K562 (cell line): Measurements from ENCODE around the gene ATP9B. TPM values are rescaled to one million over a fixed set of nuclear protein-coding genes. Genes with fewer than 3 reads are reported as not detected.
A peak's percentile ranks its signal among the peaks of the same experiment; 100 is the strongest.

ENCODE experiments used
- ATAC-seq: fragments of 200-7000 bp; cut with Tn5 transposase; 3 replicates; pipeline ENCODE4 v1.9.1; 2020; ENCODE audit warnings: moderate library complexity
- BruUV-seq: library from RNA; stranded (reverse); fragments of 400-500 nt; replicated peaks from 2 replicates; lab custom pipeline; 2021; lab: Mats Ljungman, UMichigan
- CTCF ChIA-PET: fragments of 300-600 bp; formaldehyde crosslinking; extraction: SDS; loops from one replicate; lab custom pipeline; 2021; ENCODE audit warnings: low intra/inter-chr PET ratio; lab: Yijun Ruan, JAX
- POLR2A ChIA-PET: fragments of 300-600, 350-650 bp; sonication (Branson Sonifier 250); formaldehyde crosslinking; extraction: SDS; loops from one replicate; lab custom pipeline; 2021; ENCODE audit warnings: antibody characterized with exemption, inconsistent platforms; lab: Yijun Ruan, JAX
- DNase-seq, 4 experiments: peaks; one replicate each; pipeline versions ENCODE4 v3.0.0 to v3.0.0-alpha.2; 2011 to 2018; ENCODE audit warnings: low spot score in 3 of 4, mixed read lengths in 3 of 4; ENCODE audit errors: extremely low read depth in 1 of 4
- FAIRE-seq: peaks from 2 replicates; lab custom pipeline; 2011; peaks lifted over from hg19 to GRCh38; lab: Jason Lieb, UNC
- H2AFZ ChIP-seq: 2 replicates; pipeline ENCODE4 v1.6.0; 2011; ENCODE audit warnings: low read depth, low read length, control low read depth, inconsistent platforms
- H3K27ac ChIP-seq: fragments of 200-600 bp; 3 replicates; pipeline ENCODE4 v1.8.0; 2011; ENCODE audit warnings: low read depth, mild to moderate bottlenecking, control low read depth, inconsistent platforms, low read length, moderate library complexity, mixed read lengths; ENCODE audit errors: extremely low read depth
- H3K27me3 ChIP-seq, 2 experiments: fragments of 300-600 bp in 1 of 2; 2 replicates in 1 of 2; 3 replicates in 1 of 2; pipeline versions ENCODE4 v1.6.0 to v1.8.0; 2011; ENCODE audit warnings: inconsistent platforms in 2 of 2, low read length in 2 of 2, mild to moderate bottlenecking in 1 of 2, mixed read lengths in 1 of 2, moderate library complexity in 1 of 2; ENCODE audit not compliant: control insufficient read depth in 2 of 2, insufficient read depth in 2 of 2
- H3K36me3 ChIP-seq: fragments of 300-600 bp; 3 replicates; pipeline ENCODE4 v1.8.0; 2011; ENCODE audit warnings: mild to moderate bottlenecking, low read length, inconsistent platforms; ENCODE audit not compliant: control insufficient read depth, insufficient read depth
- H3K4me1 ChIP-seq, 2 experiments: fragments of 200-600 bp in 1 of 2; replicated peaks in 1 of 2; 2 replicates in 1 of 2; 3 replicates in 1 of 2; pipeline versions ENCODE4 v1.5.1 to v1.8.0; 2011; ENCODE audit warnings: inconsistent platforms in 2 of 2, low read length in 2 of 2, mild to moderate bottlenecking in 1 of 2, mixed read lengths in 1 of 2, moderate library complexity in 1 of 2; ENCODE audit not compliant: control insufficient read depth in 2 of 2, insufficient read depth in 2 of 2
- H3K4me2 ChIP-seq: 2 replicates; pipeline ENCODE4 v1.6.1; 2011; ENCODE audit warnings: low read length, control low read depth, inconsistent platforms, mixed read lengths; ENCODE audit not compliant: insufficient read depth
- H3K4me3 ChIP-seq: fragments of 200-600 bp; sonication (generic), shearing (Covaris generic); 2 replicates; pipeline ENCODE4 v1.5.1; 2016; ENCODE audit warnings: control low read depth, inconsistent platforms
- H3K79me2 ChIP-seq: fragments of 200-600 bp; 3 replicates; pipeline ENCODE4 v1.8.0; 2011; ENCODE audit warnings: low read length, inconsistent platforms; ENCODE audit not compliant: control insufficient read depth, insufficient read depth
- H3K9ac ChIP-seq, 2 experiments: 2 replicates each; pipeline versions ENCODE4 v1.6.0 to v1.6.1; 2011; ENCODE audit warnings: low read depth in 2 of 2, low read length in 2 of 2, control low read depth in 1 of 2, inconsistent platforms in 1 of 2, mild to moderate bottlenecking in 1 of 2, mixed read lengths in 1 of 2; ENCODE audit not compliant: insufficient read depth in 1 of 2
- H3K9me1 ChIP-seq: one replicate; pipeline ENCODE4 v1.6.0; 2011; ENCODE audit warnings: inconsistent platforms, mild to moderate bottlenecking, low read length, moderate library complexity; ENCODE audit not compliant: control insufficient read depth, insufficient read depth
- H3K9me3 ChIP-seq: replicated peaks from 2 replicates; pipeline ENCODE4 v1.5.1; 2011; ENCODE audit warnings: low read depth, low read length, inconsistent platforms; ENCODE audit not compliant: control insufficient read depth, insufficient read depth
- H4K20me1 ChIP-seq: replicated peaks from 2 replicates; pipeline ENCODE4 v1.6.1; 2011; ENCODE audit warnings: low read length, inconsistent platforms, mixed read lengths; ENCODE audit not compliant: control insufficient read depth, insufficient read depth
- CSDE1 ChIP-seq, 2 experiments: fragments of 450-650 bp; IDR thresholded peaks; 2 replicates each; pipeline ENCODE4 v1.6.1; 2016; ENCODE audit warnings: mild to moderate bottlenecking in 1 of 2
- DNMT1 ChIP-seq: fragments of 450-650 bp; IDR thresholded peaks from 2 replicates; pipeline ENCODE4 v1.6.1; 2016; ENCODE audit warnings: antibody characterized with exemption, mild to moderate bottlenecking
- E2F4 ChIP-seq: sonication (generic); formaldehyde crosslinking; IDR thresholded peaks from 2 replicates; pipeline ENCODE4 v1.8.0; 2022; ENCODE audit warnings: mild to moderate bottlenecking, low read depth, missing genetic modification reagents
- GTF2F1 ChIP-seq: IDR thresholded peaks from 2 replicates; pipeline ENCODE4 v1.6.1; 2011; ENCODE audit warnings: low read depth, low read length, improper control_type of control experiment
- HINFP ChIP-seq: fragments of 450-650 bp; conservative IDR thresholded peaks from 2 replicates; pipeline ENCODE4 v1.6.1; 2016; ENCODE audit warnings: missing genetic modification characterization, low read depth, mild to moderate bottlenecking, control low read depth, missing compliant biosample characterization
- MAFK ChIP-seq: IDR thresholded peaks from 2 replicates; pipeline ENCODE4 v1.6.1; 2011; ENCODE audit warnings: low read length, improper control_type of control experiment
- MECOM ChIP-seq: fragments of 250-450 bp; sonication (Bioruptor Pico); IDR thresholded peaks from 2 replicates; pipeline ENCODE4 v1.8.0; 2022; ENCODE audit warnings: inconsistent platforms
- MLLT1 ChIP-seq, 2 experiments: fragments of 450-650 bp; IDR thresholded peaks; 2 replicates each; pipeline ENCODE4 v1.6.1; 2016
- MTF1 ChIP-seq: fragments of 250-450 bp; sonication (Bioruptor Pico); IDR thresholded peaks from 2 replicates; pipeline ENCODE4 v1.9.0; 2021; ENCODE audit warnings: moderate library complexity, mild to moderate bottlenecking, inconsistent platforms, borderline replicate concordance
- NR2C2 ChIP-seq, 2 experiments: fragments of 200-800 bp in 1 of 2; sonication (Bioruptor generic) in 1 of 2; sonication (generic) in 1 of 2; formaldehyde crosslinking in 1 of 2; IDR thresholded peaks; 2 replicates each; pipeline versions ENCODE4 v1.6.1 to v1.8.0; 2016 to 2022; ENCODE audit warnings: mild to moderate bottlenecking in 1 of 2, missing compliant biosample characterization in 1 of 2, missing genetic modification characterization in 1 of 2, missing genetic modification reagents in 1 of 2
- POLR2AphosphoS5 ChIP-seq: IDR thresholded peaks from 2 replicates; pipeline ENCODE4 v1.6.1; 2011; ENCODE audit warnings: mild to moderate bottlenecking, low read depth, low read length, moderate library complexity; ENCODE audit not compliant: control insufficient read depth, insufficient read depth
- STAG1 ChIP-seq: sonication (generic); formaldehyde crosslinking; IDR thresholded peaks from 2 replicates; pipeline ENCODE4 v1.5.0; 2020; ENCODE audit warnings: missing genetic modification reagents, borderline replicate concordance
- TFAM ChIP-seq: fragments of 250-450 bp; sonication (Bioruptor Pico); conservative IDR thresholded peaks from 2 replicates; pipeline ENCODE4 v1.5.0; 2021; ENCODE audit warnings: mild to moderate bottlenecking, moderate library complexity
- ZBTB33 ChIP-seq: sonication (generic); formaldehyde crosslinking; IDR thresholded peaks from 2 replicates; pipeline ENCODE4 v1.8.1; 2023; ENCODE audit warnings: mild to moderate bottlenecking, missing genetic modification reagents
- ZNF12 ChIP-seq: sonication (generic); formaldehyde crosslinking; IDR thresholded peaks from 2 replicates; pipeline ENCODE4 v1.4.0; 2020; ENCODE audit warnings: mild to moderate bottlenecking, missing genetic modification reagents
- ZNF778 ChIP-seq: fragments of 450-650 bp; formaldehyde crosslinking; IDR thresholded peaks from 2 replicates; pipeline ENCODE4 v1.4.0; 2020; ENCODE audit warnings: mild to moderate bottlenecking, moderate library complexity
- WGBS: fragments of 100-300 bp; shearing (Covaris generic); methylation state at CpG from one replicate; pipeline ENCODE4 v1.1.6; 2016; ENCODE audit warnings: low coverage, mixed read lengths; ENCODE audit not compliant: insufficient coverage; ENCODE audit errors: missing lambda C conversion rate; 5-methylcytosine and 5-hydroxymethylcytosine counted together
- in situ Hi-C: fragments of 300-500 bp; cut with MboI; formaldehyde crosslinking; loops from 4 replicates; pipeline ENCODE4 v1.15.0; 2018; ENCODE audit warnings: inconsistent platforms, mixed read lengths
- intact Hi-C: fragments of 100-400 bp; cut with micrococcal nuclease; formaldehyde crosslinking; loops from 2 replicates; pipeline ENCODE4 v1.14.2; 2022
- polyA plus RNA-seq, 8 experiments: library from polyadenylated mRNA; depleted of rRNA in 4 of 8; stranded (reverse) in 5 of 8; unstranded in 3 of 8; fragments of >200 nt; fragmentation: Nextera tagmentation in 2 of 8; fragmentation: Illumina TruSeq in 1 of 8; extraction: Ambion mirVana in 2 of 8; extraction: Trizol in 1 of 8; gene quantifications; 2 replicates each; pipeline versions ENCODE4 v1.2.1 to v1.2.3, GENCODE V29; 2011 to 2014; ENCODE audit warnings: inconsistent platforms in 1 of 8, missing spikeins in 1 of 8
- total RNA-seq, 7 experiments: library from RNA; depleted of rRNA in 6 of 7; stranded (reverse); fragments of >200 nt in 6 of 7; fragmentation: Illumina TruSeq in 2 of 7; extraction: Trizol in 2 of 7; gene quantifications; 2 replicates each; pipeline versions ENCODE4 v1.2.1 to v1.2.3, GENCODE V29; 2011 to 2021; ENCODE audit warnings: low replicate concordance in 1 of 7

Gene ATP9B
- total and polyA plus RNA-seq, 9 of the 15 experiments (the other 6 are each of a cell fraction or from before 2014, with no cell fraction given) = 0.66 to 13.2 (median 7.9) TPM

GRCh38 chr18:79068341-79068936, 755 bp upstream of the ATP9B start:
- Histone ChIP-seq H3K27ac (peak overlapping the region; percentile 92; the same call in 2 of the 3 replicates), H2AFZ (peak overlapping the region; percentile 84), H3K9me1 (no peaks in the 10 kb centered on the region), H3K27me3 (peaks cover 3% of the 10 kb centered on the region in 2 experiments; a peak in 2 of 5 replicates), H3K4me2 (peak overlapping the region; percentile 32; the same call in 1 of the 2 replicates), H3K79me2 (peaks cover 26% of the 10 kb centered on the region), H4K20me1 (no peaks in the 10 kb centered on the region), H3K36me3 (no peaks in the 10 kb centered on the region), H3K9ac (no peak overlapping the region), H3K4me1 (peaks cover 2 to 13% of the 10 kb centered on the region in 2 experiments; a peak in 3 of 5 replicates), H3K9me3 (peaks cover 6% of the 10 kb centered on the region), H3K4me3 (no peak overlapping the region)
- CTCF ChIA-PET = interaction anchor here (0.6 kb wide), 1 partner anchor 8 kb away, joined by 3 read pairs; no protein-coding TSS in a partner anchor
- FAIRE-seq (no peak), DNase-seq (no peak), ATAC-seq (no peak)
- WGBS = 96% methylated on average over 17 of the region's 49 CpGs
- in situ Hi-C loops = no loop called here
- intact Hi-C loops = no loop called here
- POLR2A ChIA-PET = interaction anchor here (0.6 to 1.2 kb wide), 3 partner anchors 9 to 296 kb away, joined by 3 read pairs; no protein-coding TSS in a partner anchor
- no TSS peak for BruUV-seq
- TF ChIP-seq GTF2F1 (no peak), STAG1 (CRISPR knock-in tag) (no peak), DNMT1 (no peak), MECOM (CRISPR knock-in tag) (no peak), ZBTB33 (CRISPR knock-in tag) (peak; percentile 100), HINFP (tag) (no peak), E2F4 (CRISPR knock-in tag) (no peak), MAFK (no peak), TFAM (no peak), CSDE1 (IDR thresholded peaks at IDR 0.05) (no peak), NR2C2 (CRISPR knock-in tag; IDR thresholded peaks at IDR 0.05) (peak; percentile 26; the same call in 1 of the 2 replicates), NR2C2 (tag; IDR thresholded peaks at IDR 0.05) (no peak), ZNF12 (no peak), MTF1 (CRISPR knock-in tag) (no peak), ZNF778 (CRISPR knock-in tag) (no peak), POLR2AphosphoS5 (no peak), MLLT1 (IDR thresholded peaks at IDR 0.05) (no peak)
